Caco-2 (cell line): ENCODE data around the gene ARHGEF38. TPM values are rescaled to one million over a fixed set of nuclear protein-coding genes. Genes with fewer than 3 reads are reported as not detected.

Experiments
- BruUV-seq: library from RNA; stranded (reverse); fragments of 400-500 nt; replicated peaks from 2 replicates; lab custom pipeline; 2021; lab: Mats Ljungman, UMichigan
- CTCF ChIA-PET: fragments of 300-600 bp; sonication (Branson Sonifier 250); formaldehyde crosslinking; loops from one replicate; lab custom pipeline; 2022; ENCODE audit warnings: antibody characterized with exemption; lab: Charles Lee
- POLR2A ChIA-PET: fragments of 300-600 bp; sonication (Branson Sonifier 250); formaldehyde crosslinking; loops from one replicate; lab custom pipeline; 2022; ENCODE audit warnings: antibody characterized with exemption; lab: Charles Lee
- DNase-seq, 2 experiments: peaks; one replicate each; pipeline versions ENCODE4 v3.0.0 to v3.0.0-alpha.2; 2020 to 2022
- H3K27me3 ChIP-seq: replicated peaks from 2 replicates; pipeline ENCODE4 v1.6.0; 2011; ENCODE audit warnings: low read length; ENCODE audit not compliant: control insufficient read depth, insufficient read depth
- H3K36me3 ChIP-seq: 2 replicates; pipeline ENCODE4 v1.5.1; 2011; ENCODE audit warnings: low read length; ENCODE audit not compliant: control insufficient read depth, insufficient read depth
- H3K4me1 ChIP-seq: fragments of 250-450 bp; sonication (Bioruptor Pico); 2 replicates; pipeline ENCODE4 v1.5.1; 2020; ENCODE audit warnings: mild to moderate bottlenecking
- H3K4me3 ChIP-seq: 2 replicates; pipeline ENCODE4 v1.5.1; 2011; ENCODE audit warnings: low read depth, mild to moderate bottlenecking, control low read depth, low read length
- H3K9me3 ChIP-seq: fragments of 250-450 bp; sonication (Bioruptor Pico); 2 replicates; pipeline ENCODE4 v1.5.1; 2020; ENCODE audit warnings: mild to moderate bottlenecking, moderate library complexity
- H3K27ac Mint-ChIP-seq: one replicate; pipeline ENCODE4 v1.8.0; 2022; ENCODE audit warnings: mixed read lengths; ENCODE audit not compliant: unreplicated experiment
- H3K27me3 Mint-ChIP-seq: one replicate; pipeline ENCODE4 v1.8.0; 2022; ENCODE audit warnings: mixed read lengths; ENCODE audit not compliant: insufficient read depth, unreplicated experiment
- H3K36me3 Mint-ChIP-seq: one replicate; pipeline ENCODE4 v1.8.0; 2022; ENCODE audit warnings: mild to moderate bottlenecking, mixed read lengths; ENCODE audit not compliant: insufficient read depth, unreplicated experiment
- H3K4me1 Mint-ChIP-seq: one replicate; pipeline ENCODE4 v1.8.0; 2022; ENCODE audit warnings: low read depth, mixed read lengths; ENCODE audit not compliant: unreplicated experiment
- H3K4me3 Mint-ChIP-seq: one replicate; pipeline ENCODE4 v1.8.0; 2022; ENCODE audit warnings: mild to moderate bottlenecking, moderate library complexity, mixed read lengths; ENCODE audit not compliant: unreplicated experiment
- H3K9me3 Mint-ChIP-seq: one replicate; pipeline ENCODE4 v1.8.0; 2022; ENCODE audit warnings: mixed read lengths; ENCODE audit not compliant: unreplicated experiment
- CTCF ChIP-seq, 2 experiments: fragments of 200-600 bp in 1 of 2; IDR thresholded peaks; 1 replicate in 1 of 2; 2 replicates in 1 of 2; pipeline versions ENCODE4 v1.5.1 to v1.8.0; 2011 to 2022; ENCODE audit warnings: antibody characterized with exemption in 1 of 2, control low read depth in 1 of 2, inconsistent platforms in 1 of 2, low read depth in 1 of 2, low read length in 1 of 2, mild to moderate bottlenecking in 1 of 2, moderate library complexity in 1 of 2; ENCODE audit not compliant: insufficient read depth in 1 of 2, severe bottlenecking in 1 of 2, unreplicated experiment in 1 of 2
- intact Hi-C: fragments of 100-400 bp; cut with micrococcal nuclease; formaldehyde crosslinking; loops from one replicate; pipeline ENCODE4 v1.10.0; 2022; ENCODE audit not compliant: unreplicated experiment
- total RNA-seq: library from RNA; stranded (reverse); gene quantifications from 2 replicates; pipeline ENCODE4 v1.2.3, GENCODE V29; 2022

The ARHGEF38 gene
- total RNA-seq, 1 experiment from 2014 or later: 3.5 TPM

GRCh38 chr4:105631818-105632400 lies 79.5 kb downstream of the ARHGEF38 start:
- Mint-ChIP-seq H3K9me3 (no peaks in the 10 kb centered on the region), H3K27me3 (no peaks in the 10 kb centered on the region), H3K4me3 (no peak overlapping the region), H3K36me3 (no peaks in the 10 kb centered on the region), H3K4me1 (no peaks in the 10 kb centered on the region), H3K27ac (no peak overlapping the region)
- no peaks in the 10 kb centered on the region for H3K27me3 ChIP-seq
- CTCF ChIA-PET: no interaction called here
- TF ChIP-seq CTCF (IDR thresholded peaks at IDR 0.05; ENCODE audit: insufficient read depth in 1 of 2, low read depth in 1 of 2, low read length in 1 of 2, severe bottlenecking in 1 of 2, unreplicated experiment in 1 of 2): no peak
- no peak for DNase-seq
- no peaks in the 10 kb centered on the region for H3K36me3 ChIP-seq
- no TSS peak for BruUV-seq
- intact Hi-C loops: no loop called here
- no peaks in the 10 kb centered on the region for H3K9me3 ChIP-seq
- H3K4me3 ChIP-seq: no peak overlapping the region
- H3K4me1 ChIP-seq: 0 out of 2 replicates have a peak, but pooled peaks cover 4% of the 10 kb centered on the region
- POLR2A ChIA-PET: no interaction called here

GRCh38 chr4:105632599-105632998 lies 80.2 kb downstream of the ARHGEF38 start:
- intact Hi-C loops: no loop called here
- H3K4me3 ChIP-seq: no peak overlapping the region
- POLR2A ChIA-PET: no interaction called here

GRCh38 chr4:105633241-105633640 lies 80.8 kb downstream of the ARHGEF38 start:
- Histone ChIP-seq H3K4me3 (no peak overlapping the region), H3K36me3 (no peaks in the 10 kb centered on the region), H3K9me3 (no peaks in the 10 kb centered on the region), H3K4me1 (0 out of 2 replicates have a peak, but pooled peaks cover 4% of the 10 kb centered on the region), H3K27me3 (no peaks in the 10 kb centered on the region)
- no TSS peak for BruUV-seq
- no peak overlapping the region for H3K4me3 Mint-ChIP-seq
- intact Hi-C loops: loop anchor here (1.0 kb wide), 1 partner anchor 10 kb away; no protein-coding TSS in a partner anchor
- CTCF ChIA-PET: no interaction called here
- POLR2A ChIA-PET: no interaction called here
- DNase-seq: peak in 1 of 2 experiments; percentile 19
- no peaks in the 10 kb centered on the region for H3K27me3 Mint-ChIP-seq
- no peaks in the 10 kb centered on the region for H3K36me3 Mint-ChIP-seq
- H3K9me3 Mint-ChIP-seq: no peaks in the 10 kb centered on the region
- no peak for TF ChIP-seq CTCF (IDR thresholded peaks at IDR 0.05; ENCODE audit: insufficient read depth in 1 of 2, low read depth in 1 of 2, low read length in 1 of 2, severe bottlenecking in 1 of 2, unreplicated experiment in 1 of 2)
- H3K4me1 Mint-ChIP-seq: no peaks in the 10 kb centered on the region
- H3K27ac Mint-ChIP-seq: no peak overlapping the region

More at GRCh38 chr4:105632599-105632998, 80.2 kb downstream of the ARHGEF38 start:
- H3K4me3 Mint-ChIP-seq: no peak overlapping the region
- no peak overlapping the region for H3K27ac Mint-ChIP-seq
- Histone ChIP-seq H3K9me3 (no peaks in the 10 kb centered on the region), H3K27me3 (no peaks in the 10 kb centered on the region), H3K36me3 (no peaks in the 10 kb centered on the region), H3K4me1 (0 out of 2 replicates have a peak, but pooled peaks cover 4% of the 10 kb centered on the region)
- CTCF ChIA-PET: no interaction called here
- no peaks in the 10 kb centered on the region for H3K4me1 Mint-ChIP-seq
- H3K27me3 Mint-ChIP-seq: no peaks in the 10 kb centered on the region
- DNase-seq: no peak
- no TSS peak for BruUV-seq
- H3K36me3 Mint-ChIP-seq: no peaks in the 10 kb centered on the region
- no peak for TF ChIP-seq CTCF (IDR thresholded peaks at IDR 0.05; ENCODE audit: insufficient read depth in 1 of 2, low read depth in 1 of 2, low read length in 1 of 2, severe bottlenecking in 1 of 2, unreplicated experiment in 1 of 2)
- H3K9me3 Mint-ChIP-seq: no peaks in the 10 kb centered on the region
